Breast epithelium (tissue), 3 donors: Measurements from ENCODE around the gene CLEC9A.

Experiments used
- POLR2A ChIP-seq: fragments of 450-650 bp; IDR thresholded peaks from one replicate; pipeline ENCODE4 v1.6.1; 2016; ENCODE audit warnings: antibody characterized with exemption, mild to moderate bottlenecking, moderate library complexity
- TF ChIP-seq, protein P1 (sequence below), 3 donors: fragments of 450-650 bp; IDR thresholded peaks; one replicate each; pipeline ENCODE4 v1.5.1; 2016 to 2017; ENCODE audit warnings: antibody characterized with exemption in 3 of 3, mild to moderate bottlenecking in 3 of 3, moderate library complexity in 3 of 3

DNA sequence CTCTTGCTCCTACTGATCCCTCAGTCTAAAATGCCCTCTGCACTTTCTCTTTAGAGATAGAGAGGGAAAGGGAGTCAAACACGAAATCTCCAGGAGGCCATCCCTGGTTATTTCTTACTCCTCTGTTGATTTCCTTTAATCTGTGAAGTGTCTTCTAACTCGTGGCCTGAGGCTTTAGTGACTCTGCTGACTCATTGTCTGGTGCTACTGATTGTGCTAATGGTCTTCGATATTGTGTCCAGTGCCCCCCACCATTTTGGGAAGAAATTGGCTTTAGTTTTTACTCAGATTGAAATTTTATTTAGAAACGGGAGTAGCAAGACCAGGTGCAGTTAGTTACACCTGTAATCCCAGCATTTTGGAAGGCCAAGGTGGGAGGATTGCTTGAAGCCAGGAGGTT, 839 bp downstream of the CLEC9A start:
- TF ChIP-seq, protein P1, sequence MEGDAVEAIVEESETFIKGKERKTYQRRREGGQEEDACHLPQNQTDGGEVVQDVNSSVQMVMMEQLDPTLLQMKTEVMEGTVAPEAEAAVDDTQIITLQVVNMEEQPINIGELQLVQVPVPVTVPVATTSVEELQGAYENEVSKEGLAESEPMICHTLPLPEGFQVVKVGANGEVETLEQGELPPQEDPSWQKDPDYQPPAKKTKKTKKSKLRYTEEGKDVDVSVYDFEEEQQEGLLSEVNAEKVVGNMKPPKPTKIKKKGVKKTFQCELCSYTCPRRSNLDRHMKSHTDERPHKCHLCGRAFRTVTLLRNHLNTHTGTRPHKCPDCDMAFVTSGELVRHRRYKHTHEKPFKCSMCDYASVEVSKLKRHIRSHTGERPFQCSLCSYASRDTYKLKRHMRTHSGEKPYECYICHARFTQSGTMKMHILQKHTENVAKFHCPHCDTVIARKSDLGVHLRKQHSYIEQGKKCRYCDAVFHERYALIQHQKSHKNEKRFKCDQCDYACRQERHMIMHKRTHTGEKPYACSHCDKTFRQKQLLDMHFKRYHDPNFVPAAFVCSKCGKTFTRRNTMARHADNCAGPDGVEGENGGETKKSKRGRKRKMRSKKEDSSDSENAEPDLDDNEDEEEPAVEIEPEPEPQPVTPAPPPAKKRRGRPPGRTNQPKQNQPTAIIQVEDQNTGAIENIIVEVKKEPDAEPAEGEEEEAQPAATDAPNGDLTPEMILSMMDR (IDR thresholded peaks at IDR 0.05) = no peak
- no peak for TF ChIP-seq POLR2A
